IPS-20b (cell line): ENCODE measurements around the gene PTPRD.

Experiments used
- H3K27ac ChIP-seq: one replicate; pipeline ENCODE4 v1.5.1; 2013; ENCODE audit warnings: low read length
- H3K27me3 ChIP-seq: 2 replicates; pipeline ENCODE4 v1.6.1; 2013; ENCODE audit warnings: mild to moderate bottlenecking, low read length, inconsistent platforms; ENCODE audit not compliant: insufficient read depth
- H3K36me3 ChIP-seq: 2 replicates; pipeline ENCODE4 v1.6.1; 2013; ENCODE audit warnings: low read depth, mild to moderate bottlenecking, inconsistent platforms, low read length, moderate library complexity; ENCODE audit not compliant: insufficient read depth
- H3K4me1 ChIP-seq: 2 replicates; pipeline ENCODE4 v1.6.1; 2013; ENCODE audit warnings: mild to moderate bottlenecking, control low read depth, inconsistent platforms, low read length, moderate library complexity; ENCODE audit not compliant: insufficient read depth
- H3K4me3 ChIP-seq: 2 replicates; pipeline ENCODE4 v1.5.1; 2013; ENCODE audit warnings: mild to moderate bottlenecking, low read length, inconsistent platforms
- H3K9ac ChIP-seq: 2 replicates; pipeline ENCODE4 v1.6.1; 2013; ENCODE audit warnings: low read depth, mild to moderate bottlenecking, inconsistent platforms, low read length, moderate library complexity
- H3K9me3 ChIP-seq: 2 replicates; pipeline ENCODE4 v1.6.1; 2013; ENCODE audit warnings: mild to moderate bottlenecking, low read depth, low read length, inconsistent platforms; ENCODE audit not compliant: insufficient read depth

PTPRD gene

DNA sequence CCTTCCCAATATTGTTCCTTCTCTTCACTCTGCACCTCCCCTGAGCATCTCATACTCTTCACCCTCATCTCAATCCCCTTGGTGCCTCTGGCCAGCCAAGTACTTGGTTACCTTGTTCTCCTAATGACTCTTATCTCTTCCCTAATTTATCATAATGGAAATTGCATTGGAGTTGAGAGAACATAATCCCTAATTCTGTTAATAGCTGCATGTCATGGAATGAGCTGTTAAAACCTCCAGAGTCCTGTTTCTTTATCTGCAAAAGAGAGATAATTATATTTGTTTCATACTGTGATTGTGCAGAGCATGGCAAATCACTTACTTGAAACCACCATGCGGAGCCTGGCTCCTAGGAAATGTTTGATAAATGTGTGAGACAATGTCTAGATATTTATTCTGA, 1738.3 kb downstream of the PTPRD start:
- H3K36me3 ChIP-seq: no peaks in the 10 kb centered on the region
- H3K4me1 ChIP-seq: peaks cover 10% of the 10 kb centered on the region; the same call in 1 of the 2 replicates
- no peak overlapping the region for H3K4me3 ChIP-seq
- no peak overlapping the region for H3K9ac ChIP-seq
- H3K9me3 ChIP-seq: no peaks in the 10 kb centered on the region
- no peaks in the 10 kb centered on the region for H3K27me3 ChIP-seq
- no peak overlapping the region for H3K27ac ChIP-seq

DNA sequence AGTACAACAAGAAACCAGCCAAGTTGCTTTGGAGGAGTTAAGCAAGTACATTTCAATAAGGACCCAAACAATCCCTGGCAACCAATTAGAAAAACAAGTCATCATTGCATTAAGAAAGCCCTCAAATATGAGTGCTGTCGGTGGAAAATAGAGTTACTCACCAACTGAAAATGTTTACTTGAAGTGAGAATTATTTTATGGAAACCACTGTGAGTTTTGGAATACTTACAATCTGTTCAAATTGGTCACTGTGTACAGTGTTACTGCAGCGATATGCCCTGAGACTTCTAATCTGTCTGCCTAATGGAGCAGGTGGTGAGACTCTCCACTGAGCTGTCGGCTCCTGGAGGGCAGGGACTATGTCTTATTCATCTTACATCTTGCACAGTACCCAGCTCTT, 1740.0 kb downstream of the PTPRD start:
- Histone ChIP-seq H3K27me3 (no peaks in the 10 kb centered on the region), H3K4me3 (no peak overlapping the region), H3K9ac (no peak overlapping the region), H3K4me1 (peaks cover 18% of the 10 kb centered on the region), H3K9me3 (no peaks in the 10 kb centered on the region), H3K36me3 (no peaks in the 10 kb centered on the region), H3K27ac (no peak overlapping the region)

DNA sequence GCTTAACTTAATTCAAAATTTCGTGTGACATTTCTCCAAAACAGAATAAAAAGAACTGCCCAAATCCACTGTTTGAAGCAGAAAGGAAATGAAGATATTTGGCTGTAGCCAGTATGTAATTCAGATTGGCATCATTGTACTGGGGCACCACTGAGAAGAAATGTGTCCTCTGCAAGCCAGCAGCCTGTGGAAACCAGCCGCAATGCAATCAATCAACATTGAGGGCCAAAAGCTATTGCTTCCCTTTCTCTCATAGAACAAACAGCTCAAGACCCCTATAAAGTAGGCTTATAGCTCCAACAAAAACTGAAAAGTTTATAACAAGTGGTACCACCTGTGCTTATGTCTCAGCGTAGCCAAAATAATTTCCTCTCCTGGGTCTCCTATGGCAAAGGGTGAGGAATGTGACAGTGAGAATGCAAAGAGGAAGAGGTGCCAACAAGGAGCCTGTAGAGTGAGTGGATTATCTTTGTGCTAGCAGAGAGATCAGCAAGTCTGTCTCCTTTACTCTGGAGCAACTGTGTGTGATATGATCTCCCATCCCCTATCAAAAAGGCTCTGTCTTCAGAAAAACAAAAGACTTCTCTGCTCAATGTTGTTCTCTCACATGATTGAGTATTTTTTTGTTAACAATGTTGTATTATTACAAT, 1740.9 kb downstream of the PTPRD start:
- Histone ChIP-seq H3K27ac (no peak overlapping the region), H3K27me3 (no peaks in the 10 kb centered on the region), H3K36me3 (no peaks in the 10 kb centered on the region), H3K9me3 (no peaks in the 10 kb centered on the region), H3K4me3 (no peak overlapping the region), H3K9ac (no peak overlapping the region), H3K4me1 (peaks cover 18% of the 10 kb centered on the region)

DNA sequence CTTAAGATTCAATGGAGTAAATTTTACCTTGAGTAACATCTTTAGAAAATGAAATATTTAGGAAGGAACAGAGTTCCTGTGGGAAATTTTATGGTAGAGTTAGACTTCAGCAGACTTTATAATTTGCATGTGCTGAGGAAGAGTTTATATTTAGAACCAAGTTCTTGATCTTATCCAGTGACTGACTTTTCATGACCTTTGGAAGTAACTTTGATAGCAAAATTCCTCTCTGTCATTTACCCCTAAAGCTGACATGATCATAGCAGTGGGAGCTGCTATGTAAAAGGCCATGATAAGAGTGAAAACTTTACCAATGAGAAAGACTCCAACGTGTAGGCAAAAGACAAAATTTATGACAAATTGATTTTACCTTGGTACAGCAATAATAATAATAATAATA, 1741.4 kb downstream of the PTPRD start:
- Histone ChIP-seq H3K4me1 (peaks cover 14% of the 10 kb centered on the region), H3K27ac (no peak overlapping the region), H3K27me3 (no peaks in the 10 kb centered on the region)

DNA sequence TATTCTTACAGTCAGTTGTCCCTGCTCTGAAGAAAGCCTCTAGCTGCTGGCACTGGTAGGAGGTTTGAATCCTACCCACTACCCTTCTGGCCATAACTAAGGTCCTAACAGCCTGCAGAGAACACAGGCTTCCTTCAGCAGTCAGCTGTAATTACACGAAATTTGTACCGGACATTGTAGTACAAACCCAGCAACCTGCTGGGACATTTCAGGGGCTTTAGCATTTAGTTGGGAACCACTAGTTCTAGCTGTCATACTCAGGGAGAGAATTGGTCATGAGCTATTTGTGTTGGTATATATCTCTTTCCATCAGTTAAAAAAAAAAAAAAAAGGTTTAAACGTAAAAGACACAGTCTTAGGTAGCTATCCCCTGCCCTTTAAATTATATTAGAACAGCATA, 1743.0 kb downstream of the PTPRD start:
- no peak overlapping the region for H3K4me3 ChIP-seq

More for the DNA sequence above, 1741.4 kb downstream of the PTPRD start:
- H3K9ac ChIP-seq: no peak overlapping the region
- no peaks in the 10 kb centered on the region for H3K36me3 ChIP-seq
- H3K4me3 ChIP-seq: no peak overlapping the region
- H3K9me3 ChIP-seq: no peaks in the 10 kb centered on the region

DNA sequence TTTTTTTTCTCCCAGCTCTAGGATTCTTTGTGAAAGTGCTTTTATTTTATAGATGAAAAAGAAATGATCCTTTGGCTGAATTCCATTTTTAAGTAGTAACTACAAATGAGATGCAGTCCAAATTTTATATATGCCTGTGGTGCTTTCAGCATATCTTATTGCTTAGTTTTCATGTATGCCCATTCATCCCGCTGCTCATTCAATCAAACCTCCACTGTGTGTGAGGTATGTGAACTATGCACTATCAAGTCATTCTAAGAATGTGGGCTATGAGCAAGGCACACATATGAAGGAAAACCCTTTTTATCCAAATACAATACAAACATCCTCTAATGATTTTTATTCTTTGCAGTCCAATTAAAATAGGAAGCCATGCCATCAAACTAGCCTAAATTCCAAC, 1744.2 kb downstream of the PTPRD start:
- H3K4me3 ChIP-seq: no peak overlapping the region
- no peak overlapping the region for H3K9ac ChIP-seq

More for the DNA sequence above, 1743.0 kb downstream of the PTPRD start:
- Histone ChIP-seq H3K9ac (no peak overlapping the region), H3K9me3 (no peaks in the 10 kb centered on the region), H3K36me3 (no peaks in the 10 kb centered on the region), H3K27ac (no peak overlapping the region), H3K27me3 (no peaks in the 10 kb centered on the region), H3K4me1 (peaks cover 7% of the 10 kb centered on the region)

DNA sequence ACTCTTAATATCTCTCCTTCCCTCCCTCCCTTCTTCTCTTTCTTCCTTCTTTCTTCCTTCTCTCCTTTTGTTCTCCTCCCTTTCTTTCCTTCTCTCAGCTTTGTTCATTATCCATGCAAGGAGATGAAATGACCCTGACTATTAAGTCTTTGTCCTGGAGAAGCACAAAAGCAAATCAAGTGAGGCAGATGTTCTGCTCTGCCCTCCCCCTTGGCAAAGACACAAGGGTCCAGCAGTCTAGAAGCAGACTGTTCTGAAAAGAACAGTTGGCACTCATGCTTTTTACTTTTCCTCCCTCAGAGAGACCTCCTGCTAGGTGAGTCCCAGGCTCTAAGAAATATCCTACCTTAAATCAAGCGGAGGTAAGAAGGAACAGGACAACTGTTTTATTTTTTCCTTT, 1745.7 kb downstream of the PTPRD start:
- Histone ChIP-seq H3K4me3 (no peak overlapping the region), H3K27ac (no peak overlapping the region), H3K36me3 (no peaks in the 10 kb centered on the region), H3K9ac (no peak overlapping the region), H3K9me3 (no peaks in the 10 kb centered on the region), H3K27me3 (no peaks in the 10 kb centered on the region), H3K4me1 (peaks cover 16% of the 10 kb centered on the region)

More for the DNA sequence above, 1744.2 kb downstream of the PTPRD start:
- Histone ChIP-seq H3K9me3 (no peaks in the 10 kb centered on the region), H3K4me1 (peaks cover 16% of the 10 kb centered on the region), H3K27ac (no peak overlapping the region), H3K27me3 (no peaks in the 10 kb centered on the region), H3K36me3 (no peaks in the 10 kb centered on the region)

DNA sequence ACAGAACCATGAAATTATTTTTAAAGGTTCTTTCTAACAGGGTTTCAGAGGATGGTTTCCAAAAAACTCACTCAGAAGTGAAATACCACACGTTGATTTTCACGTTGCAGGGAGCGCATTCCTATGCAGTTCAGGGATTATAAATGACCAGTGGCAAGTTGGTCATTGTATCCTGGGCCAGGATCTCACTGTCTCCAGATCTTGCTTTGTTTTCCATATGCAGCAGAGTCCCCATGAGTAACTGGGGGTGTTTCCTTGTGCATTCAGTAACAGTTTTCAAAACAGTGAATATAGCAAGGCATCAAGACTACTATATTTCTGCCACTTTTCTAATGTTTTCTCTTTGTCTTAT, 1748.3 kb downstream of the PTPRD start:
- Histone ChIP-seq H3K4me1 (peaks cover 16% of the 10 kb centered on the region), H3K36me3 (no peaks in the 10 kb centered on the region), H3K9ac (no peak overlapping the region), H3K27me3 (no peaks in the 10 kb centered on the region), H3K4me3 (0 out of 2 replicates have a peak overlapping the region, but pooled peaks have one; percentile 20), H3K9me3 (no peaks in the 10 kb centered on the region), H3K27ac (no peak overlapping the region)

DNA sequence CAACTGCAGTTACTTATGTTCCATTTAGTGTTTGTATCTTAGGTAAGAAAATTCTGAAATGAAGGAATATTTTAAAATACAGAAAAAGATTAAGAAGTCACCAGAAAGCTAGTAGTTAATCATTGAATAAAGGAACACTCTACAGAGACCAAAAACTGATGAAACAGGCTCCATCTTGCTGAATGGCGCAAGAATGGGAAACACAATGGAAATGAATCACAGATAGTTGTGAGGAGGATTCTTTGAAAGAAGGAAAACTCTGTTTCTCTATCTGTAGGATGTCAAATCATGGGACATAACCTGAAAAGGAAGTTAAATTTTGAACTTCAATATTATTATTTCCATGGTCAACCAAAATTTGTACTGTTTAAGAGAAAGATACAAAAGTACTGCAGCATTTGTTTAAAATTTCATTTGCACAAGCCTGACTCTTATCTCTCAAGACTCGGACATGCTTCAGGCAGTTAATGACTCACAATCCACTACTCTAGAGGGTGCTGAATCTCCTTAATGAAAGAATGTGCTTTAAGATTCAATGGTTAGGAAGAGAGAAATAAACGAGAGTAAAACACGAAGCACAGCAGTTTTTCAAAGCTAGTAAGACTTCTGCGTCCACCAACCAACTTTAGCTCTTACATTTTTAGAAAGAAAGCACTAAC, 1748.8 kb downstream of the PTPRD start:
- Histone ChIP-seq H3K4me1 (peaks cover 16% of the 10 kb centered on the region), H3K9ac (no peak overlapping the region), H3K4me3 (0 out of 2 replicates have a peak overlapping the region, but pooled peaks have one; percentile 20), H3K27ac (no peak overlapping the region), H3K27me3 (peaks cover 4% of the 10 kb centered on the region; the same call in 1 of the 2 replicates), H3K9me3 (no peaks in the 10 kb centered on the region), H3K36me3 (no peaks in the 10 kb centered on the region)

DNA sequence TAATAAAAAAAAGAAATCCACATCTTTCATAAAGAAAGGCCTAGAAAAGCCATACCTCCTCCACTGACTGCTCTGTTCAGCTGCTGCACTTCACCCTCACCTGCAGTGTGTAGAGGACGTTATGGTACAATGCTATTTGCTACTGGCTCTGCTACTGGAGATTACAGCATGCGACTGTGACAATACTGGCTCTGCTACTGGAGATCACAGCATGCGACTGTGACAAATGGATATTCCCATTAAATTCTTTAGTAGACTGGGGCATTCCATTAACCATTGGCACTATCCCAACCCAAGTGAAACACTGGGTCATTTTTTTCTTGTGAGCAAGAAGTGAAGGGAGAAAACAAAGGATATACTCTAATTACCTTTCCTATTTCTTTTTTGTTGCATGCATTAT, 1749.7 kb downstream of the PTPRD start:
- Histone ChIP-seq H3K27ac (no peak overlapping the region), H3K27me3 (peaks cover 12% of the 10 kb centered on the region; the same call in 1 of the 2 replicates), H3K9me3 (no peaks in the 10 kb centered on the region), H3K4me3 (no peak overlapping the region), H3K4me1 (peaks cover 13% of the 10 kb centered on the region), H3K9ac (no peak overlapping the region), H3K36me3 (no peaks in the 10 kb centered on the region)

DNA sequence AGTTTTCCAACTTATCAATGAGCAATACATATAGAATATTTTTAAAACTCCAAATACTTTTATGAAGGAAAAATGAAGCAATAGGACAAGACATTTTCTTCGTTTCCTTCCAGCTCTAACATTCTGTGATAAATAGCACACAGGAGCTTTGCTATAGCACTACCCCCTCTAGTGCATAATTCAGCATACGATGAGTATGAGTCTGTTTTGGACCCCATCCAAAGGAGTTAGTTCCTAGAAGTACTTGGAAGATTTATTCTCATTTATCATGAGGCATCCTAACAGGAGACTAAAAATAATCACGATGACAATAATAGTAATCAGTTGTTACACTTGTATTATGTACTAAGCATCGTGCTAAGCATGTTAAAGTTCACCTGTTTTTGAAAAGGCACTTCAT, 1751.9 kb downstream of the PTPRD start:
- no peak overlapping the region for H3K9ac ChIP-seq
- no peak overlapping the region for H3K4me3 ChIP-seq
- H3K4me1 ChIP-seq: peaks cover 16% of the 10 kb centered on the region
- H3K27ac ChIP-seq: no peak overlapping the region
- H3K27me3 ChIP-seq: peaks cover 20% of the 10 kb centered on the region
- no peaks in the 10 kb centered on the region for H3K9me3 ChIP-seq
- no peaks in the 10 kb centered on the region for H3K36me3 ChIP-seq

DNA sequence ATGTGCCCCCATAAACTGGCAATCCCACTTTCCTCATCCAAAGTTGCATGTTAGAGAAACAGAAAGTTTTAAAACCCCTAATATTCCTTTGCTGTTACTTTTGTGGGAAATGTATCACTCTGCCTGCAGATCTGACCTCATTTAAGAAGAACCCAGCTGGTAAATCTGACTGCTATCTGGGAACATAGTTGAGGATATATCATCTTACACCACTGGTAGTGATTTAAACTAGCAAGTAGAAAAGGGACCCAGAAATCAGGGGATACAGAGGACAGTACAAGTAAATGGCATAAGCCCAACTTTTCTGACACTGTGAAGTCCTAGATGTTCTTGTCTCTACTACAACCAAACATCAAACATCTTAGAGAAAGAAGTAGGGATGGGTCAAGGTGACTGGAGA, 1752.7 kb downstream of the PTPRD start:
- Histone ChIP-seq H3K9me3 (no peaks in the 10 kb centered on the region), H3K4me1 (peaks cover 23% of the 10 kb centered on the region), H3K27ac (no peak overlapping the region), H3K27me3 (peaks cover 24% of the 10 kb centered on the region), H3K36me3 (no peaks in the 10 kb centered on the region), H3K4me3 (no peak overlapping the region), H3K9ac (no peak overlapping the region)
